Measurements from ENCODE around the gene CHL1. TPM values are rescaled to one million over a fixed set of nuclear protein-coding genes. Genes with fewer than 3 reads are reported as not detected.

Gene CHL1
- total RNA-seq, 1 donor, result 3.6 TPM

- Histone ChIP-seq H3K9me3 (ENCODE audit: low read depth, low read length) (no peaks in the 10 kb centered on the region), H3K27ac (ENCODE audit: low read depth, low read length) (no peak overlapping the region), H4K20me1 (ENCODE audit: insufficient read depth, low read length) (no peaks in the 10 kb centered on the region), H3K4me2 (ENCODE audit: insufficient read depth, low read length) (no peak overlapping the region), H3K4me3 (ENCODE audit: insufficient read depth, low read length) (no peak overlapping the region), H3K36me3 (ENCODE audit: insufficient read depth, low read length) (no peaks in the 10 kb centered on the region), H3K79me2 (ENCODE audit: insufficient read depth, low read length) (no peaks in the 10 kb centered on the region), H2AFZ (ENCODE audit: low read length) (no peak overlapping the region), H3K4me1 (ENCODE audit: insufficient read depth, low read length) (no peaks in the 10 kb centered on the region), H3K27me3 (ENCODE audit: insufficient read depth, low read length) (no peaks in the 10 kb centered on the region)
- no peak for DNase-seq (ENCODE audit: insufficient read length, low spot score, missing footprints)
- TF ChIP-seq, protein P1, sequence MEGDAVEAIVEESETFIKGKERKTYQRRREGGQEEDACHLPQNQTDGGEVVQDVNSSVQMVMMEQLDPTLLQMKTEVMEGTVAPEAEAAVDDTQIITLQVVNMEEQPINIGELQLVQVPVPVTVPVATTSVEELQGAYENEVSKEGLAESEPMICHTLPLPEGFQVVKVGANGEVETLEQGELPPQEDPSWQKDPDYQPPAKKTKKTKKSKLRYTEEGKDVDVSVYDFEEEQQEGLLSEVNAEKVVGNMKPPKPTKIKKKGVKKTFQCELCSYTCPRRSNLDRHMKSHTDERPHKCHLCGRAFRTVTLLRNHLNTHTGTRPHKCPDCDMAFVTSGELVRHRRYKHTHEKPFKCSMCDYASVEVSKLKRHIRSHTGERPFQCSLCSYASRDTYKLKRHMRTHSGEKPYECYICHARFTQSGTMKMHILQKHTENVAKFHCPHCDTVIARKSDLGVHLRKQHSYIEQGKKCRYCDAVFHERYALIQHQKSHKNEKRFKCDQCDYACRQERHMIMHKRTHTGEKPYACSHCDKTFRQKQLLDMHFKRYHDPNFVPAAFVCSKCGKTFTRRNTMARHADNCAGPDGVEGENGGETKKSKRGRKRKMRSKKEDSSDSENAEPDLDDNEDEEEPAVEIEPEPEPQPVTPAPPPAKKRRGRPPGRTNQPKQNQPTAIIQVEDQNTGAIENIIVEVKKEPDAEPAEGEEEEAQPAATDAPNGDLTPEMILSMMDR (IDR thresholded peaks at IDR 0.05; ENCODE audit: extremely low read depth, low read depth, low read length), result no peak
Observed at GRCh38 chr3:411226-411625, 214.7 kb downstream of the CHL1 start.

GRCh38 chr3:414063-414462, 217.5 kb downstream of the CHL1 start:
- Histone ChIP-seq H3K27me3 (ENCODE audit: insufficient read depth, low read length) (no peaks in the 10 kb centered on the region), H3K79me2 (ENCODE audit: insufficient read depth, low read length) (no peaks in the 10 kb centered on the region), H2AFZ (ENCODE audit: low read length) (no peak overlapping the region), H3K4me1 (ENCODE audit: insufficient read depth, low read length) (no peaks in the 10 kb centered on the region), H4K20me1 (ENCODE audit: insufficient read depth, low read length) (no peaks in the 10 kb centered on the region), H3K27ac (ENCODE audit: low read depth, low read length) (no peak overlapping the region), H3K4me2 (ENCODE audit: insufficient read depth, low read length) (no peak overlapping the region), H3K4me3 (ENCODE audit: insufficient read depth, low read length) (no peak overlapping the region), H3K9me3 (ENCODE audit: low read depth, low read length) (no peaks in the 10 kb centered on the region), H3K36me3 (ENCODE audit: insufficient read depth, low read length) (no peaks in the 10 kb centered on the region)
- TF ChIP-seq, protein P1 (IDR thresholded peaks at IDR 0.05; ENCODE audit: extremely low read depth, low read depth, low read length), result peak; percentile 39
- no peak for DNase-seq (ENCODE audit: insufficient read length, low spot score, missing footprints)

GRCh38 chr3:418239-418929, 221.8 kb downstream of the CHL1 start:
- H3K27me3 ChIP-seq (ENCODE audit: insufficient read depth, low read length), result no peaks in the 10 kb centered on the region
- no peaks in the 10 kb centered on the region for H3K36me3 ChIP-seq (ENCODE audit: insufficient read depth, low read length)
- no peak overlapping the region for H3K4me2 ChIP-seq (ENCODE audit: insufficient read depth, low read length)
- no peaks in the 10 kb centered on the region for H3K79me2 ChIP-seq (ENCODE audit: insufficient read depth, low read length)
- no peak overlapping the region for H3K27ac ChIP-seq (ENCODE audit: low read depth, low read length)
- DNase-seq (ENCODE audit: insufficient read length, low spot score, missing footprints), result no peak
- H4K20me1 ChIP-seq (ENCODE audit: insufficient read depth, low read length), result no peaks in the 10 kb centered on the region
- no peak overlapping the region for H2AFZ ChIP-seq (ENCODE audit: low read length)
- no peaks in the 10 kb centered on the region for H3K4me1 ChIP-seq (ENCODE audit: insufficient read depth, low read length)
- H3K4me3 ChIP-seq (ENCODE audit: insufficient read depth, low read length), result no peak overlapping the region
- TF ChIP-seq, protein P1 (IDR thresholded peaks at IDR 0.05; ENCODE audit: extremely low read depth, low read depth, low read length), result no peak
- H3K9me3 ChIP-seq (ENCODE audit: low read depth, low read length), result no peaks in the 10 kb centered on the region

GRCh38 chr3:420584-420983, 224.0 kb downstream of the CHL1 start:
- DNase-seq (ENCODE audit: insufficient read length, low spot score, missing footprints), result no peak
- Histone ChIP-seq H4K20me1 (ENCODE audit: insufficient read depth, low read length) (no peaks in the 10 kb centered on the region), H3K9me3 (ENCODE audit: low read depth, low read length) (no peaks in the 10 kb centered on the region), H3K36me3 (ENCODE audit: insufficient read depth, low read length) (no peaks in the 10 kb centered on the region), H3K27me3 (ENCODE audit: insufficient read depth, low read length) (no peaks in the 10 kb centered on the region), H2AFZ (ENCODE audit: low read length) (no peak overlapping the region), H3K4me2 (ENCODE audit: insufficient read depth, low read length) (no peak overlapping the region), H3K27ac (ENCODE audit: low read depth, low read length) (no peak overlapping the region), H3K4me3 (ENCODE audit: insufficient read depth, low read length) (no peak overlapping the region), H3K79me2 (ENCODE audit: insufficient read depth, low read length) (no peaks in the 10 kb centered on the region), H3K4me1 (ENCODE audit: insufficient read depth, low read length) (no peaks in the 10 kb centered on the region)
- TF ChIP-seq, protein P1 (IDR thresholded peaks at IDR 0.05; ENCODE audit: extremely low read depth, low read depth, low read length), result no peak
